Astrocyte (in vitro differentiated cells and primary cell): Measurements from ENCODE around the gene VPS39. TPM values are rescaled to one million over a fixed set of nuclear protein-coding genes. Genes with fewer than 3 reads are reported as not detected.
A peak's percentile ranks its signal among the peaks of the same experiment; 100 is the strongest.

Experiments used
- DNase-seq: peaks from one replicate; pipeline ENCODE4 v3.0.0-alpha.2; 2010; ENCODE audit warnings: low read depth
- FAIRE-seq: peaks from 2 replicates; lab custom pipeline; 2011; peaks lifted over from hg19 to GRCh38; lab: Jason Lieb, UNC
- H2AFZ ChIP-seq: 2 replicates; pipeline ENCODE4 v1.6.0; 2012; ENCODE audit warnings: low read depth, low read length, inconsistent platforms
- H3K27ac ChIP-seq: 2 replicates; pipeline ENCODE4 v1.5.1; 2011; ENCODE audit warnings: low read depth, low read length, inconsistent platforms
- H3K27me3 ChIP-seq: 2 replicates; pipeline ENCODE4 v1.6.0; 2011; ENCODE audit warnings: low read length, inconsistent platforms; ENCODE audit not compliant: insufficient read depth
- H3K36me3 ChIP-seq: 2 replicates; pipeline ENCODE4 v1.5.1; 2011; ENCODE audit warnings: low read length, inconsistent platforms; ENCODE audit not compliant: insufficient read depth
- H3K4me1 ChIP-seq: 2 replicates; pipeline ENCODE4 v1.5.1; 2011; ENCODE audit warnings: low read length, inconsistent platforms; ENCODE audit not compliant: insufficient read depth
- H3K4me2 ChIP-seq: 2 replicates; pipeline ENCODE4 v1.6.0; 2012; ENCODE audit warnings: low read length, inconsistent platforms
- H3K4me3 ChIP-seq: 2 replicates; pipeline ENCODE4 v1.5.1; 2011; ENCODE audit warnings: low read depth, mild to moderate bottlenecking, low read length, inconsistent platforms; ENCODE audit not compliant: insufficient read depth
- H3K79me2 ChIP-seq: 2 replicates; pipeline ENCODE4 v1.6.0; 2012; ENCODE audit warnings: mild to moderate bottlenecking, low read length, inconsistent platforms; ENCODE audit not compliant: insufficient read depth
- H3K9ac ChIP-seq: 2 replicates; pipeline ENCODE4 v1.6.0; 2012; ENCODE audit warnings: mild to moderate bottlenecking, low read length, inconsistent platforms
- H3K9me3 ChIP-seq: 2 replicates; pipeline ENCODE4 v1.5.1; 2012; ENCODE audit warnings: low read depth, mild to moderate bottlenecking, low read length, inconsistent platforms; ENCODE audit not compliant: insufficient read depth
- H4K20me1 ChIP-seq: 2 replicates; pipeline ENCODE4 v1.6.0; 2012; ENCODE audit warnings: low read length, inconsistent platforms; ENCODE audit not compliant: insufficient read depth
- H3K27ac Mint-ChIP-seq: one replicate; pipeline ENCODE4 v1.8.0; 2021; ENCODE audit warnings: mild to moderate bottlenecking, mixed read lengths; ENCODE audit not compliant: unreplicated experiment
- H3K27me3 Mint-ChIP-seq: one replicate; pipeline ENCODE4 v1.8.0; 2021; ENCODE audit warnings: low read depth, mixed read lengths; ENCODE audit not compliant: unreplicated experiment
- H3K36me3 Mint-ChIP-seq: one replicate; pipeline ENCODE4 v1.8.0; 2021; ENCODE audit warnings: low read depth, mixed read lengths; ENCODE audit not compliant: unreplicated experiment
- H3K4me1 Mint-ChIP-seq: one replicate; pipeline ENCODE4 v1.8.0; 2021; ENCODE audit warnings: low read depth, mixed read lengths; ENCODE audit not compliant: unreplicated experiment
- H3K4me3 Mint-ChIP-seq: one replicate; pipeline ENCODE4 v1.8.0; 2021; ENCODE audit warnings: mild to moderate bottlenecking, moderate library complexity, mixed read lengths; ENCODE audit not compliant: unreplicated experiment
- H3K9me3 Mint-ChIP-seq: one replicate; pipeline ENCODE4 v1.8.0; 2021; ENCODE audit warnings: mild to moderate bottlenecking, mixed read lengths; ENCODE audit not compliant: unreplicated experiment
- EZH2 ChIP-seq: IDR thresholded peaks from 2 replicates; pipeline ENCODE4 v1.6.1; 2012; ENCODE audit warnings: mild to moderate bottlenecking, low read length, inconsistent platforms; ENCODE audit not compliant: insufficient read depth
- total RNA-seq: library from RNA; stranded (reverse); gene quantifications from 2 replicates; pipeline ENCODE4 v1.2.1, GENCODE V29; 2021
- TF ChIP-seq, protein P1 (sequence below): IDR thresholded peaks from 2 replicates; pipeline ENCODE4 v1.5.1; 2011; ENCODE audit warnings: low read depth, mild to moderate bottlenecking, inconsistent platforms, low read length, moderate library complexity; ENCODE audit not compliant: insufficient read depth

The VPS39 gene
- total RNA-seq, 1 donor from 2014 or later = 60.6 TPM

DNA sequence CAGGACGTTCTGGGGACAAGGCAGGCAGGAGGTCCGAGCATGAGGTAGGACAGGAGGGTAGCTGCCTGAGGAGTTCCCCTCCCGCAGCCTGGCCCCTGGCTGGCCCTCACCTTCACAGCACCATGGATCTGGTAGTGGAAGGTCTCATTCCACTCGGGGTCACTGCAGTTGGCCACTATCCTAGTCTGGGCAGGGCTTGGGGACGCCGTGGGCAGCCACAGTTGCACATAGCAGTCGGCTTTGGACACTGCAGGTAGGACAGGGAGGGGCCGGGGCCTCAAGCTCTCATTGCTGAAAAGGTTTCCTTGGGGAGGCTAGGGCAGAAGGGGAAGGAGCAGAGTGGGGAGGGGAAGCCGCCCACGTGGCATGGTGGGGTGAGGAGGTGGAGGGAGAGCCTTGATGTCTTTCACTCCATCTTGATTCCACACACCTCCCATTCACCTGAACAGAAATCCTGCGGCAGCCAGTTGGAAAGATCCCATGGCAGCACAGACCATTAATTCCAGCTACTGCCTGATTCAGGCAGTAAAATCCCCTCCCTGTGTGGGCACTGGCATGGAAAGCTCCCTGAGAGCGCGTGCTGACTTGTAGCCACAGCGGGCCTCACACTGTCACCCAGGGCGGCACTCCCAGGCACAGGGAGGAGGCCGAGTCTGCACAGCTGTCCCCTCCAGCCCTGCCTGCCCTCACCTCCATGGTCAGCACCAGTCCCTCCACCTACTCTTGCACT, 53.7 kb downstream of the VPS39 start:
- Mint-ChIP-seq H3K27me3 (peaks cover 23% of the 10 kb centered on the region), H3K27ac (peak overlapping the region; percentile 48)
- no peak for TF ChIP-seq EZH2
- TF ChIP-seq, protein P1, sequence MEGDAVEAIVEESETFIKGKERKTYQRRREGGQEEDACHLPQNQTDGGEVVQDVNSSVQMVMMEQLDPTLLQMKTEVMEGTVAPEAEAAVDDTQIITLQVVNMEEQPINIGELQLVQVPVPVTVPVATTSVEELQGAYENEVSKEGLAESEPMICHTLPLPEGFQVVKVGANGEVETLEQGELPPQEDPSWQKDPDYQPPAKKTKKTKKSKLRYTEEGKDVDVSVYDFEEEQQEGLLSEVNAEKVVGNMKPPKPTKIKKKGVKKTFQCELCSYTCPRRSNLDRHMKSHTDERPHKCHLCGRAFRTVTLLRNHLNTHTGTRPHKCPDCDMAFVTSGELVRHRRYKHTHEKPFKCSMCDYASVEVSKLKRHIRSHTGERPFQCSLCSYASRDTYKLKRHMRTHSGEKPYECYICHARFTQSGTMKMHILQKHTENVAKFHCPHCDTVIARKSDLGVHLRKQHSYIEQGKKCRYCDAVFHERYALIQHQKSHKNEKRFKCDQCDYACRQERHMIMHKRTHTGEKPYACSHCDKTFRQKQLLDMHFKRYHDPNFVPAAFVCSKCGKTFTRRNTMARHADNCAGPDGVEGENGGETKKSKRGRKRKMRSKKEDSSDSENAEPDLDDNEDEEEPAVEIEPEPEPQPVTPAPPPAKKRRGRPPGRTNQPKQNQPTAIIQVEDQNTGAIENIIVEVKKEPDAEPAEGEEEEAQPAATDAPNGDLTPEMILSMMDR = no peak

DNA sequence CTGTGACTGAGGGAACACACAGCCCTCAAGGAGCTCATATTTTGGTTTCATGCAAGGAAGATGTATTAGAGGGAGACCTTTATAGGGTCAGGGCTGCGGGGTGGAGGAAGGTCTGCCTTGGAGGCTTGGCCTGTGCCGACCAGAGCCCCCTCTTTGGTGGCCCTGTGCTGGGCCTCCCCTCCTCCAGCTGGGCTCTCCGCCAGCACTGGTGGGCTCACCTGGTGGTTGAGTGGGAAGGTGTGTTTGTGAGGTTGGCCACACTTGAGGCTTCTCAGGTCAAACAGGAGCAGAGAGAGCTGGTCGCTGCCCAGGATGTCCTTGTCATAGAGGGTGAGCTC, 54.3 kb downstream of the VPS39 start:
- peaks cover 11% of the 10 kb centered on the region for H3K4me1 ChIP-seq
- no peak overlapping the region for H3K4me3 ChIP-seq
- H3K4me2 ChIP-seq = no peak overlapping the region
- H2AFZ ChIP-seq = no peak overlapping the region
- Mint-ChIP-seq H3K27me3 (peaks cover 28% of the 10 kb centered on the region), H3K9me3 (no peaks in the 10 kb centered on the region), H3K4me1 (peaks cover 13% of the 10 kb centered on the region), H3K36me3 (peaks cover 5% of the 10 kb centered on the region), H3K27ac (no peak overlapping the region), H3K4me3 (no peak overlapping the region)
- no peaks in the 10 kb centered on the region for H3K27me3 ChIP-seq
- H4K20me1 ChIP-seq = no peaks in the 10 kb centered on the region
- FAIRE-seq (no peak), DNase-seq (no peak)
- TF ChIP-seq, protein P1 = no peak
- no peak for TF ChIP-seq EZH2
- H3K79me2 ChIP-seq = no peaks in the 10 kb centered on the region
- no peaks in the 10 kb centered on the region for H3K36me3 ChIP-seq
- H3K9me3 ChIP-seq = no peaks in the 10 kb centered on the region
- no peak overlapping the region for H3K27ac ChIP-seq
- H3K9ac ChIP-seq = no peak overlapping the region

More for the DNA sequence above, 53.7 kb downstream of the VPS39 start:
- no peak for FAIRE-seq
- no peak overlapping the region for H3K9ac ChIP-seq
- H3K4me3 Mint-ChIP-seq = no peak overlapping the region
- no peaks in the 10 kb centered on the region for H3K9me3 ChIP-seq
- H3K27me3 ChIP-seq = no peaks in the 10 kb centered on the region
- H3K9me3 Mint-ChIP-seq = no peaks in the 10 kb centered on the region
- H3K79me2 ChIP-seq = no peaks in the 10 kb centered on the region
- H4K20me1 ChIP-seq = no peaks in the 10 kb centered on the region
- peaks cover 13% of the 10 kb centered on the region for H3K4me1 Mint-ChIP-seq
- H3K4me1 ChIP-seq = peaks cover 17% of the 10 kb centered on the region
- no peak overlapping the region for H3K4me3 ChIP-seq
- no peaks in the 10 kb centered on the region for H3K36me3 ChIP-seq
- H2AFZ ChIP-seq = no peak overlapping the region
- DNase-seq = no peak
- H3K4me2 ChIP-seq = no peak overlapping the region
- peaks cover 6% of the 10 kb centered on the region for H3K36me3 Mint-ChIP-seq
- no peak overlapping the region for H3K27ac ChIP-seq

DNA sequence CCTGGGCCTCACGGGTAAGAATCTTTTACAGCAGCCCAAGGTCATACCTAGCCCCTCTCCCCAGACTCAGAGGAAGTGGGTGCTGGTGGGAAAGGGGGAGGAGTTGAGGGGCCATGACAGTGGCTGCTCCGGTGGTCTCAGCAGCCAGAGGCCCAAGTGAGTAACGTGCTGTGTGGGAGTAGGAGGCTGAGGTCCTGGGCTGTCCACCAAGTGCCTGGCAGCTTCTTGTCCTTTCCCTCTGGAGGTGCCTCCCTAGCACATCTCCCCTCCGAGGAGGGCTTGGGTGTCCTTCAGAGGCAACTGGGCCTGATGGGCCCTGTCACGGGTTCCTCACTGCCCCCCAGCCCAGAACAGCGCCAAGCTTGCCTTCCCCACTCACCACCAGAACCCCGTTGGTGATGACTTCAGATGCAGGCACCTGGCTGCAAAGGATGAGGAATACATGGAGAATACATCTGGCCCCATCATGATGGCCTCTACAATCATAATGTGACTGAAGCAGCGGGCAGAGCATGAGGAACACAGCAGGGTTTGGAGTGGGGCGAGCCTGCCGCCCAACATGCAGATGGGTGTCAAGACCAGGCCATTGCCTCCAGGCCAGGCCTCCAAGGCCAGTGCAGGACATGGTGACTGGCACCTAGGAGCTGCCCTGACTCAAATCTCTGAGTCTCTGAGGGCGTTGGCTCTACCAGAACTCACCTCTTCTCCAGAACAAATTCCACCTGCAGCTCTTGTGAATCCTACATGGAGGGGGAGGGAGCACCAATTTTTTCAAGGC, 55.0 kb downstream of the VPS39 start:
- TF ChIP-seq, protein P1 = no peak
- Histone ChIP-seq H4K20me1 (no peaks in the 10 kb centered on the region), H3K27ac (no peak overlapping the region), H3K4me3 (no peak overlapping the region), H3K9ac (no peak overlapping the region), H3K4me2 (no peak overlapping the region), H3K79me2 (no peaks in the 10 kb centered on the region), H3K4me1 (peaks cover 4% of the 10 kb centered on the region), H3K27me3 (peaks cover 5% of the 10 kb centered on the region), H3K9me3 (no peaks in the 10 kb centered on the region), H2AFZ (no peak overlapping the region), H3K36me3 (no peaks in the 10 kb centered on the region)
- no peaks in the 10 kb centered on the region for H3K9me3 Mint-ChIP-seq
- peaks cover 7% of the 10 kb centered on the region for H3K4me1 Mint-ChIP-seq
- H3K36me3 Mint-ChIP-seq = no peaks in the 10 kb centered on the region
- no peak overlapping the region for H3K4me3 Mint-ChIP-seq
- H3K27me3 Mint-ChIP-seq = peaks cover 35% of the 10 kb centered on the region
- H3K27ac Mint-ChIP-seq = no peak overlapping the region
- DNase-seq (no peak), FAIRE-seq (no peak)
